ENCODE measurements around the gene KRT86. TPM values are rescaled to one million over a fixed set of nuclear protein-coding genes. Genes with fewer than 3 reads are reported as not detected.
"Not testable (repeated sequence)": the region's sequence is repeated elsewhere in the genome, so short reads cannot be mapped to it uniquely, and the experiment has no call there.

KRT86 gene
- total RNA-seq, 3 donors from 2014 or later (not counting 1 experiment from before 2014, with no cell fraction given): 2.0 to 3.6 (median 2.7) TPM

DNA sequence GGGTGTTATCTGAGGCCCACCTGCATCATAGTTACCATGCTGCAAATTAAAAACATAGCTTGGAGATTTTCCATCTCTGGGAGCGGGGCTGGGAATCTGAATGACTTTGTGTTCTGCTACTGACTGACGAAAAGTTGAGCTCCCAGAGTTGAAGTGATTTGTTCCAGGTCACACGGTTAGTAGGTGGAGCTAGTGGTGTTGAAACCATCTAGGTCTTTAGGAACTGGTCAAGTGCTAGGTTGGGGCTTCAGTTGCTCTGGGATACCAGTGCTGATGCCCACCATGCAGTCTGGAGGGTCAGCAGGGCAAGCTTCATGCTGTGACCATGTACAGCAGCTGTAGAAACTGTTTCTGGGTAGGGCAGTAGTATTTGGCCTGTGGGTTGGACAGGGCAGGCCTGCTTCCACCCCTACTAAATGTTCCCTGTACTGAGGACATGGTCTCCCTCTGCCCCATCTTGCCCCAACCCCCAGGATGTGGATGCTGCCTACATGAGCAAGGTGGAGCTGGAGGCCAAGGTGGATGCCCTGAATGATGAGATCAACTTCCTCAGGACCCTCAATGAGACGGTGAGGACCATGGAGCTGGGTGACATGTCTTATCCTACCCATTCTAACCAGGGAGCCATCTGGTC is 36.1 kb upstream of the KRT86 start:
- peaks cover 0 to under 1% of the 10 kb centered on the region in 2 donors for H3K4me1 Mint-ChIP-seq
- intact Hi-C loops (cut with micrococcal nuclease): no loop called here
- WGBS (ENCODE audit: insufficient coverage): 92% methylated on average over 4 of the region's 4 CpGs
- H3K9me3 Mint-ChIP-seq: no peaks in the 10 kb centered on the region
- no peak for ATAC-seq
- H3K27ac Mint-ChIP-seq: no peak overlapping the region
- H3K4me3 ChIP-seq (ENCODE audit: low read length): no peak overlapping the region
- peaks cover 14 to 21% of the 10 kb centered on the region in 2 donors for H3K27me3 Mint-ChIP-seq (ENCODE audit: low read depth in 2 of 2)
- no peaks in the 10 kb centered on the region for H3K36me3 Mint-ChIP-seq
- TF ChIP-seq, protein P1, sequence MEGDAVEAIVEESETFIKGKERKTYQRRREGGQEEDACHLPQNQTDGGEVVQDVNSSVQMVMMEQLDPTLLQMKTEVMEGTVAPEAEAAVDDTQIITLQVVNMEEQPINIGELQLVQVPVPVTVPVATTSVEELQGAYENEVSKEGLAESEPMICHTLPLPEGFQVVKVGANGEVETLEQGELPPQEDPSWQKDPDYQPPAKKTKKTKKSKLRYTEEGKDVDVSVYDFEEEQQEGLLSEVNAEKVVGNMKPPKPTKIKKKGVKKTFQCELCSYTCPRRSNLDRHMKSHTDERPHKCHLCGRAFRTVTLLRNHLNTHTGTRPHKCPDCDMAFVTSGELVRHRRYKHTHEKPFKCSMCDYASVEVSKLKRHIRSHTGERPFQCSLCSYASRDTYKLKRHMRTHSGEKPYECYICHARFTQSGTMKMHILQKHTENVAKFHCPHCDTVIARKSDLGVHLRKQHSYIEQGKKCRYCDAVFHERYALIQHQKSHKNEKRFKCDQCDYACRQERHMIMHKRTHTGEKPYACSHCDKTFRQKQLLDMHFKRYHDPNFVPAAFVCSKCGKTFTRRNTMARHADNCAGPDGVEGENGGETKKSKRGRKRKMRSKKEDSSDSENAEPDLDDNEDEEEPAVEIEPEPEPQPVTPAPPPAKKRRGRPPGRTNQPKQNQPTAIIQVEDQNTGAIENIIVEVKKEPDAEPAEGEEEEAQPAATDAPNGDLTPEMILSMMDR (IDR thresholded peaks at IDR 0.05): no peak
- H3K4me1 ChIP-seq (ENCODE audit: control insufficient read depth, insufficient read depth, low read length): peaks cover 3% of the 10 kb centered on the region
- no peak overlapping the region for H3K4me3 Mint-ChIP-seq
- no peaks in the 10 kb centered on the region for H3K9me3 ChIP-seq (ENCODE audit: control insufficient read depth, insufficient read depth, low read length)
- no peak overlapping the region for H3K27ac ChIP-seq (ENCODE audit: low read length)
- peaks cover 4% of the 10 kb centered on the region for H3K27me3 ChIP-seq (ENCODE audit: control insufficient read depth, insufficient read depth, low read length)
- H3K36me3 ChIP-seq (ENCODE audit: control insufficient read depth, insufficient read depth, low read length): no peaks in the 10 kb centered on the region
- no peak for DNase-seq

DNA sequence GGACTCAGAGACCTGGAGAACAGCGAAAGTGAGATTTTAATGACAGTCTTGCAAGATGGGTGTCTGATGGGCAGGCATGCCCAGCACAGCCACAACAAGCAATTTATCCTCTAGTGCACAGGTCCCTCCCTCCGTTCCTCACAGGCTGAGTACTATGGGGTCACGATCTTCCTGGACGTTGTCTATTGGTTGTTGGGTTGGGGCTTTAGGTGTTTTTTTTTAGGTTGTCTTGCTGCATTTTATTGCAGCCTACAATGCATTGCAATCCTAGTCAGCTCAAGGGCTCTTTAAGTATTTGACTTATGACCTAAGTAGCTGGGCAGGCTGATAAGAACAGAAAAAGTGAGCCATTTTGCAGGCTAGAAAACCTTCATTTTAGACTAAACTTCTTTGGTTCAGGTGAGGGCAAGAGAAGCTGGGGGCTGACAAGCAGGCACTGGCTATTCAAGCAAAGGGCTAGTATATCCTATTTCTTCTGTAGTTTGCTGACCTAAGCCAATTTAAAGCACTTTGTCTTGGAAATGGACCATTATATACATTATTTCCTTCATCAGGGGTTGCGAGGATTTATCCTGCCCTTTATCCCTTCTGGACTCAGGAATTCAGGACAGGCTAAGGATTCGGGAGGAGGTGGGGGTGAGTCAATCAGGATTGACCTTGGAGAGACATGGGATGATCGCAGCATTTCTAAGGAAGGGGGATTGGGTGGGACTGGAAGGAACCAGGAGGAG is 35.4 kb upstream of the KRT86 start:
- no peaks in the 10 kb centered on the region for H3K27me3 ChIP-seq (ENCODE audit: control insufficient read depth, insufficient read depth, low read length)
- H3K9me3 ChIP-seq (ENCODE audit: control insufficient read depth, insufficient read depth, low read length): no peaks in the 10 kb centered on the region
- Mint-ChIP-seq H3K4me3 (no peak overlapping the region), H3K36me3 (no peaks in the 10 kb centered on the region), H3K9me3 (no peaks in the 10 kb centered on the region), H3K27ac (no peak overlapping the region), H3K4me1 (peaks cover 7 to 8% of the 10 kb centered on the region in 2 donors), H3K27me3 (ENCODE audit: low read depth in 2 of 2) (peaks cover 14 to 16% of the 10 kb centered on the region in 2 donors)
- 76% methylated on average over 4 of the region's 7 CpGs for WGBS (ENCODE audit: insufficient coverage)
- DNase-seq: no peak
- no peaks in the 10 kb centered on the region for H3K36me3 ChIP-seq (ENCODE audit: control insufficient read depth, insufficient read depth, low read length)
- intact Hi-C loops (cut with micrococcal nuclease): no loop called here
- ATAC-seq: no peak
- H3K27ac ChIP-seq (ENCODE audit: low read length): no peak overlapping the region
- H3K4me3 ChIP-seq (ENCODE audit: low read length): no peak overlapping the region
- TF ChIP-seq, protein P1 (IDR thresholded peaks at IDR 0.05): no peak
- H3K4me1 ChIP-seq (ENCODE audit: control insufficient read depth, insufficient read depth, low read length): peaks cover 10% of the 10 kb centered on the region

DNA sequence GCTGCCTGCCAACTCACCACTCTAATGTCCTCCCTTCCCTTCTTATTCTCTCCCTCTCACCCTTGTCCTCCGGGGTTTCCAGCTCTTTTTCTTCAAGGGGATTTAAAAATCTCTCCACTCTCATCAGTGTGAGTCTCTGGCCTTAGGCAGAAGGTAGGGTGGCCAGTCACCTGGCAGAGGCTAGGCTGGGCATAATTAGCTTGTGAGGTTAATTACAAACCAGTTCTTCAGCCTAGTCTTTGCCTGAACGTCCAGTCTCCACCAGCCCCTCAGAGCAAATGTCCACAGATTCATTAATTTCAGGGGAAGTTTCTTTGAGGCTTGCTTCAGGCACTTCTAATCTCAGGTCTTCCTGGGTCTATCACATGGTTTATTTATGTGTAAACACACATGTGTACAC is 34.7 kb upstream of the KRT86 start:
- no peaks in the 10 kb centered on the region for H3K27me3 ChIP-seq (ENCODE audit: control insufficient read depth, insufficient read depth, low read length)
- H3K4me1 ChIP-seq (ENCODE audit: control insufficient read depth, insufficient read depth, low read length): peaks cover 17% of the 10 kb centered on the region
- H3K36me3 Mint-ChIP-seq: no peaks in the 10 kb centered on the region
- no peak for DNase-seq
- TF ChIP-seq, protein P1 (IDR thresholded peaks at IDR 0.05): no peak
- H3K9me3 Mint-ChIP-seq: no peaks in the 10 kb centered on the region
- H3K9me3 ChIP-seq (ENCODE audit: control insufficient read depth, insufficient read depth, low read length): no peaks in the 10 kb centered on the region
- no peak overlapping the region for H3K4me3 ChIP-seq (ENCODE audit: low read length)
- WGBS (ENCODE audit: insufficient coverage): 92% methylated on average over 2 of the region's 2 CpGs
- H3K27ac ChIP-seq (ENCODE audit: low read length): no peak overlapping the region
- no peaks in the 10 kb centered on the region for H3K36me3 ChIP-seq (ENCODE audit: control insufficient read depth, insufficient read depth, low read length)
- H3K27ac Mint-ChIP-seq: no peak overlapping the region
- intact Hi-C loops (cut with micrococcal nuclease): no loop called here
- H3K4me3 Mint-ChIP-seq: no peak overlapping the region
- no peak for ATAC-seq
- peaks cover 12 to 13% of the 10 kb centered on the region in 2 donors for H3K4me1 Mint-ChIP-seq
- H3K27me3 Mint-ChIP-seq (ENCODE audit: low read depth in 2 of 2): peaks cover 7 to 10% of the 10 kb centered on the region in 2 donors

DNA sequence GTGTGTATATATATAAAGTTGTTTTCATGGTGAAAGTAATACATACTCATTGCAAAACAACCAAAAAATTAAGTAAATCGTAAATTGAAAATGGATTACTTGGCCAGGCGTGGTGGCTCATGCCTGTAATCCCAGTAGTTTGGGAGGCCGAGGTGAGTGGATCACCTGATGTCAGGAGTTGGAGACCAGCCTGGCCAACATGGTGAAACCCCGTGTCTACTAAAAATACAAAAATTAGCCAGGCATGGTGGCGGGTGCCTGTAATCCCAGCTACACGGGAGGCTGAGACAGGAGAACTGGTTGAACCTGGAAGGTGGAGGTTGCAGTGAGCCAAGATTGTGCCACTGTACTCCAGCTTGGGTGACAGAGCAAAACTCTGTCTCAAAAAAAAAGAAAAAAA is 34.2 kb upstream of the KRT86 start:
- H3K27ac Mint-ChIP-seq; H3K27me3 ChIP-seq (ENCODE audit: control insufficient read depth, insufficient read depth, low read length); H3K9me3 ChIP-seq (ENCODE audit: control insufficient read depth, insufficient read depth, low read length); H3K4me3 Mint-ChIP-seq; ATAC-seq; H3K4me3 ChIP-seq (ENCODE audit: low read length); intact Hi-C loops (cut with micrococcal nuclease); H3K36me3 Mint-ChIP-seq; H3K27ac ChIP-seq (ENCODE audit: low read length); DNase-seq; H3K36me3 ChIP-seq (ENCODE audit: control insufficient read depth, insufficient read depth, low read length); H3K9me3 Mint-ChIP-seq: not testable (repeated sequence)
- WGBS (ENCODE audit: insufficient coverage): 94% methylated on average over 6 of the region's 6 CpGs
- Mint-ChIP-seq H3K4me1 (peaks cover 12 to 13% of the 10 kb centered on the region in 2 donors), H3K27me3 (ENCODE audit: low read depth in 2 of 2) (peaks cover 6 to 10% of the 10 kb centered on the region in 2 donors)
- H3K4me1 ChIP-seq (ENCODE audit: control insufficient read depth, insufficient read depth, low read length): peaks cover 17% of the 10 kb centered on the region
